ENCODE results near the gene MRAP2. TPM values are rescaled to one million over a fixed set of nuclear protein-coding genes. Genes with fewer than 3 reads are reported as not detected.
"Not testable (repeated sequence)": the region's sequence is repeated elsewhere in the genome, so short reads cannot be mapped to it uniquely, and the experiment has no call there.

Gene MRAP2
- total RNA-seq, 1 donor from 2014 or later = 0.26 TPM

- Histone ChIP-seq H3K27me3 (ENCODE audit: control insufficient read depth, insufficient read depth, low read length) (no peaks in the 10 kb centered on the region), H3K4me3 (ENCODE audit: low read depth, low read length) (no peak overlapping the region), H3K36me3 (ENCODE audit: control insufficient read depth, insufficient read depth, low read length) (no peaks in the 10 kb centered on the region)
- DNase-seq (ENCODE audit: low read depth) = no peak
- no peak for TF ChIP-seq CTCF (IDR thresholded peaks at IDR 0.05; ENCODE audit: insufficient read depth, low read length, severe bottlenecking)
- no peak for FAIRE-seq
Measured at GRCh38 chr6:84089552-84089951, 56.0 kb downstream of the MRAP2 start.

- Histone ChIP-seq H3K36me3 (ENCODE audit: control insufficient read depth, insufficient read depth, low read length) (no peaks in the 10 kb centered on the region), H3K27me3 (ENCODE audit: control insufficient read depth, insufficient read depth, low read length) (no peaks in the 10 kb centered on the region), H3K4me3 (ENCODE audit: low read depth, low read length) (no peak overlapping the region)
- DNase-seq (ENCODE audit: low read depth) (peak; percentile 34), FAIRE-seq (no peak)
- no peak for TF ChIP-seq CTCF (IDR thresholded peaks at IDR 0.05; ENCODE audit: insufficient read depth, low read length, severe bottlenecking)
Measured at GRCh38 chr6:84093441-84094435, 60.2 kb downstream of the MRAP2 start.

- FAIRE-seq (no peak), DNase-seq (ENCODE audit: low read depth) (no peak)
- TF ChIP-seq CTCF (IDR thresholded peaks at IDR 0.05; ENCODE audit: insufficient read depth, low read length, severe bottlenecking) = no peak
- Histone ChIP-seq H3K4me3 (ENCODE audit: low read depth, low read length) (no peak overlapping the region), H3K36me3 (ENCODE audit: control insufficient read depth, insufficient read depth, low read length) (no peaks in the 10 kb centered on the region), H3K27me3 (ENCODE audit: control insufficient read depth, insufficient read depth, low read length) (no peaks in the 10 kb centered on the region)
Measured at GRCh38 chr6:84095156-84095555, 61.6 kb downstream of the MRAP2 start.

- DNase-seq (ENCODE audit: low read depth) = no peak
- no peak for TF ChIP-seq CTCF (IDR thresholded peaks at IDR 0.05; ENCODE audit: insufficient read depth, low read length, severe bottlenecking)
Measured at GRCh38 chr6:84103029-84103428, 69.5 kb downstream of the MRAP2 start.

GRCh38 chr6:84105215-84105924 lies 71.8 kb downstream of the MRAP2 start:
- H3K4me3 ChIP-seq (ENCODE audit: low read depth, low read length); H3K27me3 ChIP-seq (ENCODE audit: control insufficient read depth, insufficient read depth, low read length); FAIRE-seq; H3K36me3 ChIP-seq (ENCODE audit: control insufficient read depth, insufficient read depth, low read length): not testable (repeated sequence)
- DNase-seq (ENCODE audit: low read depth) = peak; percentile 82

More at GRCh38 chr6:84103029-84103428, 69.5 kb downstream of the MRAP2 start:
- no peak for FAIRE-seq
- no peaks in the 10 kb centered on the region for H3K27me3 ChIP-seq (ENCODE audit: control insufficient read depth, insufficient read depth, low read length)
- no peak overlapping the region for H3K4me3 ChIP-seq (ENCODE audit: low read depth, low read length)
- H3K36me3 ChIP-seq (ENCODE audit: control insufficient read depth, insufficient read depth, low read length) = no peaks in the 10 kb centered on the region

GRCh38 chr6:84107495-84107894 lies 73.9 kb downstream of the MRAP2 start:
- no peak for TF ChIP-seq CTCF (IDR thresholded peaks at IDR 0.05; ENCODE audit: insufficient read depth, low read length, severe bottlenecking)
- Histone ChIP-seq H3K4me3 (ENCODE audit: low read depth, low read length) (no peak overlapping the region), H3K36me3 (ENCODE audit: control insufficient read depth, insufficient read depth, low read length) (no peaks in the 10 kb centered on the region), H3K27me3 (ENCODE audit: control insufficient read depth, insufficient read depth, low read length) (no peaks in the 10 kb centered on the region)
- FAIRE-seq = no peak
- DNase-seq (ENCODE audit: low read depth) = no peak

DNA sequence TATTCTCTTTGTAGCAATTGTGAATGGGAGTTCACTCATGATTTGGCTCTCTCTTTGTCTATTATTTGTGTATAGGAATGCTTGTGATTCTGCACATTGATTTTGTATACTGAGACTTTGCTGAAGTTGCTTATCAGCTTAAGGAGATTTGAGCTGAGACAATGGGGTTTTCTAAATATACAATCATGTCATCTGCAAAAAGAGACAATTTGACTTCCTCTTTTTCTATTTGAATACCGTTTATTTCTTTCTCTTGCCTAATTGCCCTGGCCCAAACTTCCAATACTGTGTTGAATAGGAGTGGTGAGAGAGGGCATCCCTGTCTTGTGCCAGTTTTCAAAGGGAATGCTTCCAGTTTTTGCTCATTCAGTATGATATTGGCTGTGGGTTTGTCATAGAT lies 77.8 kb downstream of the MRAP2 start:
- not testable (repeated sequence) for FAIRE-seq

DNA sequence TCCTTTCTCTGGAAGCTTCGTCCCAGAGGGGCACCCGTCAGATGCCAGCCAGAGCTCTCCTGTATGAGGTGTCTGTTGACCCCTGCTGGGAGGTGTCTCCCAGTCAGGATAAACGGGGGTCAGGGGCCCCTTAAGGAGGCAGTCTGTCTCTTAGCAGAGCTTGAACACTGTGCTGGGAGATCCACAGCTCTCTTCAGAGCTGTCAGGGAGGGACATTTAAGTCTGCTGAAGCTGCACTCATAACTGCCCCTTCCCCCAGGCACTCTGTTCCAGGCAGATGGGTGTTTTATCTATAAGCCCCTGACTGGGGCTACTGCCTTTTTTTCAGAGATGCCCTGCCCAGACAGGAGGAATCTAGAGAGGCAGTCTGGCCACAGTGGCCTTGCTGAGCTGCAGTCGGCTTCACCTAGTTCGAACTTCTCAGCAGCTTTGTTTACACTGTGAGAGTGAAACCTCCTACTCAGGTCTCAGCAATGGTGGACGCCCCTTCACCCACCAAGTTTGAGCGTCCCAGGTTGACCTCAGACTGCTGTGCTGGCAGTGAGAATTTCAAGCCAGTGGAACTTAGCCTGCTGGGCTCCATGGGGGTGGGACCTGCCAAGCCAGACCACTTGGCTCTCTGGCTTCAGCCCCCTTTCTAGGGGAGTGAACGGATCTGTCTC lies 81.5 kb downstream of the MRAP2 start:
- not testable (repeated sequence) for DNase-seq (ENCODE audit: low read depth); H3K36me3 ChIP-seq (ENCODE audit: control insufficient read depth, insufficient read depth, low read length); FAIRE-seq; H3K27me3 ChIP-seq (ENCODE audit: control insufficient read depth, insufficient read depth, low read length); H3K4me3 ChIP-seq (ENCODE audit: low read depth, low read length)

More for the DNA sequence above, 77.8 kb downstream of the MRAP2 start:
- not testable (repeated sequence) for H3K27me3 ChIP-seq (ENCODE audit: control insufficient read depth, insufficient read depth, low read length); H3K4me3 ChIP-seq (ENCODE audit: low read depth, low read length); DNase-seq (ENCODE audit: low read depth); H3K36me3 ChIP-seq (ENCODE audit: control insufficient read depth, insufficient read depth, low read length)
